Stimulated activated CD8-positive, alpha-beta memory T cell treated with anti-CD3 and anti-CD28 coated beads, Interleukin-15, amount 100 ng/mL, for 48 hours (primary cell): Measurements from ENCODE around the gene DEPDC1B.
"Not testable (repeated sequence)": the region's sequence is repeated elsewhere in the genome, so short reads cannot be mapped to it uniquely, and the experiment has no call there.

Source experiments
- DNase-seq, 2 donors: peaks; one replicate each; pipeline ENCODE4 v3.0.0-alpha.2; 2020; ENCODE audit warnings: low read depth in 2 of 2

The DEPDC1B gene

DNA sequence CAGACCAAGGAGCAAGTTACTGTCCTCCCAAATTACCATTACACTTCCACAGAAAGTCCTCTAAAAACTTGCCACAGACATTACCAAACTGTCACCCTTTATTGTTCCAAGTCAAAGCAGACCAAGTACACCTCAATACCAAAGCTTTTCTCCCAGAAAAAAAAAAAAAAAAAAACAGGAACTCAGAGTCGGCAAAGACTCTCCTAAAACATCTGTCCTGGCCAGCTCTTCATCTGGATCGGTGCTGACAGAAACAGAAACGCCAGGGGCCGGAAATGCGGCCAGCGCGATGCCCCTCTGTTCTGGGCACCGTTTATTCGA lies 718 bp downstream of the DEPDC1B start:
- DNase-seq, result no peak

DNA sequence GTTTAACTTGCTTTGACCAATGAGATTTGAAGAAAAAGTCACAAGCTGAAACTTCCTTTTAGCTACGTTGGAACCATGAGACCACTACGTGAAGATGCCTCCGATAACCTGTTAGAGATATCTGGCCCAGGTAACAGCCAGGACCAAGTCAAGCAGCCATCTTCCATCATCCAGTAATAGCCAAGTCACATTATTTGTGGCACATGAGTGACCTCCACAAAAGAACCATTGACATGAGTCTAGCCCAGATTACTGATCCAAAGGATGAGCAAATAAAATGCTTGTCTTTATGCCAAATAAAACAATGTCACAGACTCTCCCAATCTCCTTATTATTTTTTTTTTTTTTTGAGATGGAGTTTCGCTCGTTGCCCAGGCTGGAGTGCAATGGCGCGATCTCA lies 1.6 kb downstream of the DEPDC1B start:
- DNase-seq, result no peak

- DNase-seq, result no peak
Measured at GRCh38 chr5:60690326-60690725, 9.6 kb downstream of the DEPDC1B start.

DNA sequence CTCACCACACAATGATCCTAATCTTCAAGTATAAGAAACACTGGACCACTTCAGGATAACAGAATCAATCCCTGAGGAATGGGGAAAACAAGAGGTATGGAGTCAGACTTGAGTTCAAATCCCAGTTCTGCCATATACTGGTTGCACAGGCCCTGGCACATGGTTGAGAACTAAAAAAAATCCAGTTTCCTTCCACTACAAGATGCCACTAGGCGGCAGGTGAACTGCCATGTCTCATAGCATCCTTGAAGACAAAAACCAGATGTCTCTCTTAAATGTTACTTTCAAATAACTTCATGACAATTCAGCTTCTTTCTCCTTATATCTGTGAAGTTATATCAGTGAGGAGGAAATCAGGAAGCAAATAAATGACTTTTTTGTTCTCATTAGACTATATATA lies 11.0 kb downstream of the DEPDC1B start:
- no peak for DNase-seq

DNA sequence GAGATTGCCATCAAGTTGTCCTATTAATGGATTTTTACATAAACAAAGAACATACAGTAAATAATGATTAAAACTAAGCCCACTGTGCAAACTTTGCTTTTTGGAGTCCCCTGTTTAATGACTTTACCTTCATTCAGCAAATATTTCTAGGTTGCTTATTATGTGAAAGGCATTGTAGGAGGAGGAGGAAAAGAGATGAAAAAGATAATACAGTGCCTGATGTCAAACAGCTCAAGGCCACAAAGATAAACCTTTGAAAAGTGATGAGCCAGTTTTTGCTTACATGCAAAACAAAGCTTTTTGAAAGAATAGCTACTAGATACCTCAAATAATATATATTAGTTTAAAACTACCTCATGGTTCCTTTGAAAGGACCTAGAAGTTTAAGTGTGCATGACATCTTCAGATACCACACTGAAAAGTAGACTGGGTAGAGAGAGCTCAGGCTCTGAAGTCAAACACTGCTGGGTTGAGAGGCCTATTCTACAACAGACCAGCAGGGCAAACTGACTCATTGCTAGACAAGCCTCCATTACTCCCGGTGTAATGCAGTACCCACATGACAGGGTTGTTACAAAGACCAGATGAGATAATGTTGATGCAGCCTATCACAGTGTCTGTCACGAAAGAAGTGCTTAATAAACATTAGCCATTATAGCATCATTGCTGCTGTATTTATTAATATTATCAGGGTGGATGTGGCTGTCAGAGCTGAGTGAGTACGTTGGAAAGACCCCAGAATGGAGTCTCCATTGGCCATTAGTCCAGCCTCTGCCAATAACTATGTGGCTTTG lies 11.8 kb downstream of the DEPDC1B start:
- DNase-seq, result no peak

DNA sequence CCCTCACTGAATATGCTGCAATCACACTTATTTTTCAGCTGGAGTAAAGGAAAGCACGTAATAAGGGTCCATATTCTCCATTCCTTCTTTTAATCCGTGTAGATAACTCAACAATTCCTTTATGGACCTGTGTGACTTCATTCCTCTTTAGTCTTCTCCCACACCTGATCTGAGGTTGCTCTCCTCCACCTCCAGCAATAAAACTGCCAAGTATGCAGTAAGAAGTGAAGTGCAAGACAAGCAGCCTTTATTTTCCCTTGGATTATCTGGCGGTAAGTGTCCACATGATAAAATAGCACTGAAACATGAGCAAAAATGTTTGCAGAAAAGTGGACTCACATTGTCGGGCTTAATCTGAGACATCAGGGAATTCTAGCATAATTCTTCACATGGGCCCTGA lies 13.8 kb downstream of the DEPDC1B start:
- no peak for DNase-seq

- no peak for DNase-seq
Measured at GRCh38 chr5:60685700-60686099, 14.3 kb downstream of the DEPDC1B start.

GRCh38 chr5:60685028-60685427 lies 14.9 kb downstream of the DEPDC1B start:
- no peak for DNase-seq

- not testable (repeated sequence) for DNase-seq
Measured at GRCh38 chr5:60682007-60682406, 18.0 kb downstream of the DEPDC1B start.

DNA sequence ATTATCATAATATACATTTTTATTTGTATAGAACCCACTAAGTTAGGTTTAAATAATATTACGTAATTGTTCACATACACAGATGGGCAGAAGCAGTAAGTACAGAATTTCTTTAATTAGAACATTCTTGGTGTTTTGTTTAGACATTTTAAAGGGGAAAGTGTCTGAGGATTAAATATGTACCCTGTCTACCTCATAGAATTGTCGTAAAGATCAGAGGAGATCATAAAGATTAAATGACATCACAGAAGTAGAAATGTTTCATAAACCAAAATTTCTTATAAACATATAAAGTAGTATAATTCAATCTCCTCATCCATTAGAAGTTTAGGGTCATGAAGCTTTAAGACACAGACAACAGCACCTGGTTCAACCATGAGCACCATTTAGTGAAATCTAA lies 20.1 kb downstream of the DEPDC1B start:
- no peak for DNase-seq

DNA sequence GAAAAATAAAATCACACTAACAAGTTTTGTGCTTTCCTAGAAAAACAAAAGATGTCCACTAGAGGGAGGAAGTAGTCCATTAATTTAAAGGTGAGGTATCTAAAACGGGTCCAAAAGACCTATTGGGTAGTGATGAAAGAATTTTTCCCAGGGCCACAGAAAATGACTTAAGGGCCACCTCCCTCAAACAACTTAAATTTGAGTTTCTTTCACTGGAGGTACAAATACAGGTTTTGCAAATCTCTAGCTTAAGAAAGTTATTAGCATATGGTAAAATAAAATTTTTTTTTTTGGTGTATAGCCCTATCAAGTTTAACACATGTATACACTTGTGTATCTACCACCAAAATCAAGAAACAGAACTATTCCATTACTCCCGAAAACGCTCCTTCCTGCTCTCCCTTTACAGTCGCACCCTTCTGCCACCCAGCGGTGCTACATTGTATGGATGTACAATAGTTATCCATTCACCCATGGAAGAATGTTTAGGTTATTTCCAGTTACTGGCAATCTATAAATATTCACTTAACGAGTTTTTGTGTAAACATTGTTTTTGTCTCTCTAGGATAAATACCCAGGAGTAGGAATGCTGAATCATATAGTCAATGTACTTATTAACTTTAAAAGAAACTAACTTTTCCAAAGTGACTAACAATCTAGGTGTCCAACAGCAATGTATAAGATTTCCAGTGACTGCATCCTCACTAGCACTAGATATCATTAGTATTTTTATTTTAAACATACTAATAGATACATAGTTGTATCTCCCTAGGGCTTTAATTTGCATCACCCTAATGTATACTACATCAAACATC lies 21.9 kb downstream of the DEPDC1B start:
- DNase-seq, result no peak

- no peak for DNase-seq
Measured at GRCh38 chr5:60675286-60675685, 24.7 kb downstream of the DEPDC1B start.

GRCh38 chr5:60674251-60675069 lies 25.5 kb downstream of the DEPDC1B start:
- no peak for DNase-seq

- no peak for DNase-seq
Measured at GRCh38 chr5:60673334-60673733, 26.6 kb downstream of the DEPDC1B start.

GRCh38 chr5:60672693-60673264 lies 27.2 kb downstream of the DEPDC1B start:
- no peak for DNase-seq

GRCh38 chr5:60671899-60672692 lies 27.9 kb downstream of the DEPDC1B start:
- DNase-seq, result no peak

DNA sequence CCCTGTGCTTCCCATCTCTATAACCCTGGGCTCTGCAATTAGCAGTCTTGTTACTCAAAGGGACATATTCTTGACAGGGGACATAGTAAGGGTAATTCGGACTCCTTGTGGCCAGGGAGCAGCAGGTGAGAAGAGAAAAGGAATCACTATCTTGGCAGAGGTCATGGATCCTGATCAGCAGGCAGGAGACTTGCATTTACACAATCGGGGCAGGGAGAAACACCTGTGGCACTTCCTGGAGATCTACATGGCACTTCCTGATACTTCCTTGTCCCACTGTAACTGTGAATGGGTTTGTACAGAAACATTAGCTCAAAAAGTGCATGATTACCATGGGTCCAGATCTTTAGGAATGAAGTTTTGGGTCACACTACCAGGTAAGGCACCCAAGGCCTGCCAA lies 29.2 kb downstream of the DEPDC1B start:
- no peak for DNase-seq

- DNase-seq, result no peak
Measured at GRCh38 chr5:60668686-60669304, 31.2 kb downstream of the DEPDC1B start.

DNA sequence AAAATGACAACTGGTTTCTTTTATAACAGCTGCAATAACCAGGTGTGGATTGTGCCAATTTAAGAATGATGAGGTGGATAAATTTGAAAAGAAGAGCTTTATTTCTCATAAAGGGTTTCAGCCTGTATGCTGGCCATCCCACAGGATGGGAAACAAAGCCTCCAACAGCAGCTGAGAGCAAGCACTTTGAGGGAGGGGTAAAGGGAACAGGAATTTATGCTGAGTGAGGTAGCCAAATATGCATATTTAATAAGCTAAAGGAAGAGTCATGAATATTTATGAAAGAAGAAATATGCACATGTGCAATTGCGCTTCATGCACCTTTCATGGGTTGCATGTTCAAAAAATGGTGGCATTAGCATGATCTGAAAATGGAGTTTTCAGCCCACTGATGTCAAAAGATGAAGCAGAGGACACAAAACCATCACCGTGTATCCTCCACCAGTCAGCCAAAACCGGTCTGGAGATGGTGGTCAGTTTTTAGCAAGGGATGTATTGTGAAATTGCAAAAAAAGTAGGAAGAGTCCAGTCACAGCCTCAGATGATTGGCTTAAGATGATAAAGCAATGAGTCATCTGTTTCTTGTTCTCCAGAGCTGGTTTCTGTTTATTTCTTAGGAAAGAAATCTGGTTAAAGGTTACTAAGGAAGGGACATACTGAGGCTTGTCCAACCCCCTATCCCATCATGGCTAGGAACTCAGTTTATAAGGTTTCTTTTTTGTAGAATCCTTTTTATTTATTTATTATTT lies 47.9 kb downstream of the DEPDC1B start:
- DNase-seq, result no peak

DNA sequence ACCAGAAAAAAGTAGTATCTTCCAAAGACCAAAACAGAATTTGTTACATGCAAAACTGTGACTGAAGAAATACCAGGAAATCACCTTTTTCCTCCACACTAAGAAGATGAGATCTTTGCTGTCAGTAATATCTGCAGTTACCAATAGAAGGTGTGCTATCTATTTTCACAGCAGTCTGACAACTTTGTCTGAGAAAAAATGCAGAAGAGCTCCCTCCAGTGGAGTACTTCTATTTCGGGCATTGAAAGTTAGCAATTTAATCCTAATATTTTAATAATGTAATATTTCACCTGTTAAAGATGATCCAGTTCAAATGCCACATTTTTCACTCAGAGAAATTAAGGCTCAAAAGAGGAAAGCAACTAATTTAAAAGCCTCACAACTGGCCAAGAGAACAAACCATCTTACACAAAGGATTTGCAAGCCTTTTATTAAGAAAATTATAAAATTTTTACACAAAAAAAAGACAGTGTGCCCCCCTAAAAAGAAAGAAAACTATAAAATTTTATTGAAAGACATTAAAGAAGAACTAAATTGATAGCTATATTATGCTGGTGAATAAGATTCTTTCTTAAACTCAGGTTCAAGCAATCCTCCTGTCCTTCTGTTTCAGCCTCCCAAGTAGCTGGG lies 50.6 kb downstream of the DEPDC1B start:
- no peak for DNase-seq
